Naive thymus-derived CD8-positive, alpha-beta T cell (primary cell): Measurements from ENCODE around the gene FYTTD1. TPM values are rescaled to one million over a fixed set of nuclear protein-coding genes. Genes with fewer than 3 reads are reported as not detected.
"Not testable (repeated sequence)": the region's sequence is repeated elsewhere in the genome, so short reads cannot be mapped to it uniquely, and the experiment has no call there.

Experiments
- ATAC-seq, 2 donors: fragments of 150-1000 bp; cut with Tn5 transposase in 1 of 2; sonication (Bioruptor Pico), chemical (Tn5 transposase) in 1 of 2; 1 replicate in 1 of 2; 2 replicates in 1 of 2; pipeline ENCODE4 v1.10.0; 2021; ENCODE audit warnings: mild to moderate bottlenecking in 2 of 2, moderate library complexity in 2 of 2
- POLR2A ChIA-PET: fragments of 350-600 bp; sonication (Branson Sonifier 250); formaldehyde crosslinking; loops from one replicate; lab custom pipeline; 2021; ENCODE audit warnings: antibody characterized with exemption; lab: Charles Lee
- DNase-seq, 10 donors: peaks; one replicate each; pipeline versions ENCODE4 v3.0.0 to v3.0.0-alpha.2; 2020 to 2022
- H3K27ac Mint-ChIP-seq, 10 donors: one replicate each; pipeline ENCODE4 v1.8.0; 2020 to 2022; ENCODE audit warnings: mild to moderate bottlenecking in 10 of 10, mixed read lengths in 10 of 10, moderate library complexity in 4 of 10, inconsistent platforms in 1 of 10
- H3K27me3 Mint-ChIP-seq, 5 donors: one replicate each; pipeline ENCODE4 v1.8.0; 2021 to 2022; ENCODE audit warnings: mixed read lengths in 5 of 5
- H3K36me3 Mint-ChIP-seq, 3 donors: one replicate each; pipeline ENCODE4 v1.8.0; 2020 to 2022; ENCODE audit warnings: mixed read lengths in 3 of 3, mild to moderate bottlenecking in 2 of 3, inconsistent platforms in 1 of 3
- H3K4me1 Mint-ChIP-seq, 4 donors: one replicate each; pipeline ENCODE4 v1.8.0; 2021 to 2022; ENCODE audit warnings: mixed read lengths in 4 of 4
- H3K4me3 Mint-ChIP-seq, 10 donors: one replicate each; pipeline ENCODE4 v1.8.0; 2020 to 2022; ENCODE audit warnings: mild to moderate bottlenecking in 10 of 10, mixed read lengths in 10 of 10, moderate library complexity in 6 of 10, inconsistent platforms in 1 of 10
- H3K9me3 Mint-ChIP-seq, 9 donors: one replicate each; pipeline ENCODE4 v1.8.0; 2020 to 2022; ENCODE audit warnings: mixed read lengths in 9 of 9, mild to moderate bottlenecking in 3 of 9, inconsistent platforms in 1 of 9, moderate library complexity in 1 of 9
- polyA plus RNA-seq, 3 donors: library from polyadenylated mRNA; unstranded; fragments of 300-500 nt; fragmentation: Illumina TruSeq; gene quantifications; one replicate each; pipeline ENCODE4 v1.2.3, GENCODE V29; 2021
- total RNA-seq, 8 experiments: library from RNA in 2 of 8; stranded (reverse) in 2 of 8; gene quantifications; one replicate each; pipeline ENCODE4 v1.2.3 and lab custom pipeline; 2021 to 2026

FYTTD1 gene
- total and polyA plus RNA-seq, 5 experiments from 2014 or later, result 66.4 to 123 (median 93.5) TPM

DNA sequence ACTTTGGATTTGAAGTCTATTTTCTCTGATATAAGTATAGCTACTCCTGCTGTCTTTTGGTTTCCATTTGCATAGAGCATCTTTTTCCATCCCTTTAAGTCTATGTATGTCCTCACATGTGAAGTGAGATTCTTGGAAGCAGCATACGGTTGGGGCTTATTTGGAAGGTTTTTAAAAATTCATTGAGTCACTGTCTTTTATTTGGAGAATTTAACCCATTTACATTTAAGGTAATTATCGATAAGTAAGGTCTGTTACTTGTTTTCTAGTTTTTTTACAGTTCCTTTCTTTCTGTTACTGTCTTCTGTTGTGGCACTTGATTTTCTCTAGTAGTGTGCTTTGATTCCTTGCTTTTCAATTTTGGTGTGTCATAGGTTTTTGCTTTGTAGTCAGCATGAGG, 26.9 kb upstream of the FYTTD1 start:
- Mint-ChIP-seq H3K4me1 (peaks cover 10 to 32% (median 13%) of the 10 kb centered on the region in 4 donors), H3K36me3 (peaks cover 0 to 22% (median 19%) of the 10 kb centered on the region in 3 donors), H3K27ac (peak overlapping the region in 2 of 10 donors; percentile 34 to 53), H3K4me3 (peak overlapping the region in 1 of 10 donors; percentile 32), H3K27me3 (no peaks in the 10 kb centered on the region), H3K9me3 (peaks cover 0 to 6% (median 1%) of the 10 kb centered on the region in 9 donors)
- ATAC-seq (no peak), DNase-seq (no peak)
- POLR2A ChIA-PET, result no interaction called here

DNA sequence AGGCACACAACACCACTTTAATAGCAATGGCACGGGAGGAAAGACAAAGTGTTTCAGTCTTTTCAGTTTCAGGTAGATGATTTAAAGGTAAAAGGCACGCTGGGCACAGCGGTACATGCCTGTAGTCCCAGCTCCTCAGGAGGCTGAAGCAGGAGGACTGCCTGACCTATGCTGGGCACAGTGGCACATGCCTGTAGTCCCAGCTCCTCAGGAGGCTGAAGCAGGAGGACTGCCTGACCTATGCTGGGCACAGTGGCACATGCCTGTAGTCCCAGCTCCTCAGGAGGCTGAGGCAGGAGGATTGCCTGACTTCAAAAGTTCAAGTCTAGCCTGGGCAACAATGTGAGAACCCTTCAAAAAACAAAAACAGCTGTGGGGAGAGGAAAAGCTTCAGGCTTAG, 21.8 kb upstream of the FYTTD1 start:
- POLR2A ChIA-PET, H3K27me3 Mint-ChIP-seq, ATAC-seq, H3K4me3 Mint-ChIP-seq, H3K9me3 Mint-ChIP-seq, DNase-seq: not testable (repeated sequence)
- Mint-ChIP-seq H3K27ac (peak overlapping the region in 2 of 10 donors; percentile 33 to 60), H3K4me1 (peaks cover 21 to 55% (median 35%) of the 10 kb centered on the region in 4 donors), H3K36me3 (peaks cover 4 to 11% (median 4%) of the 10 kb centered on the region in 3 donors)

DNA sequence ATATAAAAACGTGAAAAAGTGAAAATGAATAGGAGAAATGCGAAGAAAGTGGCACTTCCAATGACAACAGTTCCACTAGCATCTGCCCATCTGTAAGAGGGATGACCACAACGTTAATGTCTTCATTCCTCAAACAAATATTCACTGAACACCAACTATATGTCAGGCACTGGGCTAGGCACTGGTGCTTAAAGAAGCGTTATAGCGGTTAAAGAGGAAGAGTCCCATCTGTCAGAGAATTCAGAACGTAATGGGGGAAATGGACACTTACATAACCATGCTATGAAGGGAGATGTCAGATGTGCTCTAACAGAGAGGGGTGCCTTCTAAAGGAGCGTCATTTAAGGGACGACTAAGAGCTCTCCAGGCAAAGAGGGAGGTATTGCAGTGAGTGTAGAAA, 21.2 kb upstream of the FYTTD1 start:
- peaks cover 2 to 11% (median 4%) of the 10 kb centered on the region in 3 donors for H3K36me3 Mint-ChIP-seq
- no peaks in the 10 kb centered on the region for H3K27me3 Mint-ChIP-seq
- H3K9me3 Mint-ChIP-seq, result no peaks in the 10 kb centered on the region
- POLR2A ChIA-PET, result no interaction called here
- peaks cover 21 to 58% (median 38%) of the 10 kb centered on the region in 4 donors for H3K4me1 Mint-ChIP-seq
- DNase-seq, result no peak
- H3K27ac Mint-ChIP-seq, result peak overlapping the region in 6 of 10 donors; percentile 6 to 73 (median 31)
- no peak overlapping the region for H3K4me3 Mint-ChIP-seq
- ATAC-seq, result no peak

DNA sequence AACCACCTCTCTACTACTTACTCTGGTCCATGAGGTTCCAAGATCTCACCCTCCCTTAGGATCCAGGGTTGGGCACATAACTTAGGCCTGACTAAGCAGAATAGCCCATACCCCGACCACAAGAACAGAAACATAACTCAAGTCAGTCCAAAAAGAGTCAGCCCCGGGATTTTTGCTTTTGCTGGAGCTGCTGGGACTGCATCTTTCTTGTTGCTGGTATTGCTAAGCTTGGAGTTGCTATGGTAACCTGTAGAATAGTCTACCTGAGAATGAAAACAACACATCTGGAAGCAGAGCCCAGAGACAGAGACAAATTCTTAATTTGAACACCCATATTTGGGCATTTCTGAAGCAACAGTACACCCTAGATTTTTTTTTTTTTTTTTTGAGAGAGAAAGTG, 19.5 kb upstream of the FYTTD1 start:
- Mint-ChIP-seq H3K27ac (peak overlapping the region in 7 of 10 donors; percentile 26 to 93 (median 71)), H3K4me3 (no peak overlapping the region), H3K27me3 (no peaks in the 10 kb centered on the region), H3K4me1 (peaks cover 25 to 59% (median 47%) of the 10 kb centered on the region in 4 donors), H3K36me3 (peaks cover 2 to 13% (median 4%) of the 10 kb centered on the region in 3 donors), H3K9me3 (no peaks in the 10 kb centered on the region)
- peak in 3 of 10 donors; percentile 4 to 31 (median 26) for DNase-seq
- peak; percentile 57 to 72 for ATAC-seq
- POLR2A ChIA-PET, result no interaction called here

DNA sequence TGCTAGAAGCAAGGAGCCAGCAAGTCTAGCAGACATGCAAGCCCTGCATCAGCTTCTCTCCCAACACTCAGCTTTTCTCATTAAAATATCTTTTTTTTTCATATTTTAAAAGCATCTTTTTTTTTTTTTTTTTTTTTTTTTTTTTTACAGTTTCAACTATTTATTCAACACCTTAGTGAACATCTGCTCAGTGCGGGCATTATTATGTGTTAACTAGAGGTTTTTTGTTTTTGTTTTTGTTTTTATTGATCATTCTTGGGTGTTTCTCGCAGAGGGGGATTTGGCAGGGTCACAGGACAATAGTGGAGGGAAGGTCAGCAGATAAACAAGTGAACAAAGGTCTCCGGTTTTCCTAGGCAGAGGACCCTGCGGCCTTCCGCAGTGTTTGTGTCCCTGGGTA, 18.9 kb upstream of the FYTTD1 start:
- peak overlapping the region in 3 of 10 donors; percentile 34 to 64 (median 48) for H3K27ac Mint-ChIP-seq
- POLR2A ChIA-PET, H3K9me3 Mint-ChIP-seq, ATAC-seq, DNase-seq, H3K27me3 Mint-ChIP-seq: not testable (repeated sequence)
- peaks cover 24 to 60% (median 50%) of the 10 kb centered on the region in 4 donors for H3K4me1 Mint-ChIP-seq
- peaks cover 2 to 13% (median 4%) of the 10 kb centered on the region in 3 donors for H3K36me3 Mint-ChIP-seq
- H3K4me3 Mint-ChIP-seq, result peak overlapping the region in 1 of 10 donors; percentile 19

DNA sequence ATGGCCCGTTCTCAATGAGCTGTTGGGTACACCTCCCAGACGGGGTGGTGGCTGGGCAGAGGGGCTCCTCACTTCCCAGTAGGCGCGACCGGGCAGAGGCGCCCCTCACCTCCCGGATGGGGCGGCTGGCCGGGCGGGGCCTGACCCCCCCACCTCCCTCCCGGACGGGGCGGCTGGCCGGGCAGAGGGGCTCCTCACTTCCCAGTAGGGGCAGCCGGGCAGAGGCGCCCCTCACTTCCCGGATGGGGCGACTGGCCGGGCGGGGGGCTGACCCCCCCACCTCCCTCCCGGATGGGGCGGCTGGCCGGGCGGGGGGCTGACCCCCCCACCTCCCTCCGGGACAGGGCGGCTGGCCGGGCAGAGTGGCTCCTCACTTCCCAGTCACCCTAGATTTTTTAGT, 18.2 kb upstream of the FYTTD1 start:
- H3K4me3 Mint-ChIP-seq, H3K9me3 Mint-ChIP-seq, H3K27me3 Mint-ChIP-seq, DNase-seq, ATAC-seq, POLR2A ChIA-PET, H3K27ac Mint-ChIP-seq: not testable (repeated sequence)
- peaks cover 2 to 13% (median 4%) of the 10 kb centered on the region in 3 donors for H3K36me3 Mint-ChIP-seq
- peaks cover 26 to 63% (median 52%) of the 10 kb centered on the region in 4 donors for H3K4me1 Mint-ChIP-seq

DNA sequence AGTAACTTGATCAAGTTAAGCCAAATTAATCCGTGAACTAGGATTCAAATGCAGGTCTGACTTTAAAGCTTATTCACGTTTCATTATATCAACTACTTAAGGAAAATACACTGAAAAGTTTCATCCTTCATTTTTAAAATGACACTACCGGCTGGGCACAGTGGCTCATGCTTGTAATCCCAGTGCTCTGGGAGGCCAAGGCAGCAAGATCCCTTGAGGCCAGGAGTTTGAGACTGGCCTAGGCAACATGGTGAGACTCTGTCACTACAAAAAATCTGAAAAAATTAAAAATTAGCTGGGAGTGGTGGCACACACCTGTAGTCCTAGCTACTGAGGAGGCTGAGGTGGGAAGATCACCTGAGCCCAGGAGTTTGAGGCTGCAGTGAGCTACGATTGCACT, 16.6 kb upstream of the FYTTD1 start:
- Mint-ChIP-seq H3K4me1 (peaks cover 30 to 68% (median 59%) of the 10 kb centered on the region in 4 donors), H3K36me3 (peaks cover 2 to 13% (median 4%) of the 10 kb centered on the region in 3 donors), H3K27ac (no peak overlapping the region), H3K4me3 (no peak overlapping the region), H3K9me3 (no peaks in the 10 kb centered on the region), H3K27me3 (no peaks in the 10 kb centered on the region)
- no peak for DNase-seq
- POLR2A ChIA-PET, result interaction anchor here (0.7 to 1.1 kb wide), 2 partner anchors 12 to 13 kb away, joined by 3 read pairs; no protein-coding TSS in a partner anchor
- no peak for ATAC-seq

DNA sequence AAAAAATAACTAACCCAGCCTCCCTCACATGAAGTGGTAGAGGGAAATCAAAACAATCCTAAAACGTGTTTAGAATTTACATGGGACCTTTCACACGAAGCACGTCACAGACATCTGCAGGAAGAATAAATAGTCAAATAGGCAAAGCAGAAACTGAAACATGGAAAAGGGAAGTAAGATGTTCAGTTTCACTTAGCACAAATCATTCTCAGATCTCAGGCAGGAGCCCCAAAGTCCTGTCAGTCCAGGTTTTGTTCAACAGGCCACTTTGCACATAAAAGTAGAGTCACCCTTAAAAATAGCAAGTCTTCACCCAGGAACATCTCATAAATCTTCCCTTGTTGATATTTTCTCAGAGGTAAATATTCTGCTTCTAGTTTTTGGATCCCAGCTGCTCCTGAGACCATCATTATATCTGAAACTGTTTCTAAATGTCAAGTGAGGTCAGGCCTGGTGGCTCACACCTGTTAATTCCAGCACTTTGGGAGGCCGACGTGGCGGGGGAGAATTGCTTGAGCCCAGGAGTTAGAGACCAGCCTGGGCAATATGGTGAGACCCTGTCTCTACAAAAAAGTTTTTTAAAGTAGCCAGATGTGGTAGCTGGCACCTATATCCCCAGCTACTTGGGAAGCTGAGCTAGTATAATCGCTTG, 14.9 kb upstream of the FYTTD1 start:
- Mint-ChIP-seq H3K4me3 (peak overlapping the region in 9 of 10 donors; percentile 19 to 77 (median 52)), H3K36me3 (peaks cover 0 to 5% (median 2%) of the 10 kb centered on the region in 3 donors), H3K27ac (peak overlapping the region in 6 of 10 donors; percentile 12 to 77 (median 62)), H3K9me3 (no peaks in the 10 kb centered on the region), H3K27me3 (no peaks in the 10 kb centered on the region), H3K4me1 (peaks cover 26 to 61% (median 51%) of the 10 kb centered on the region in 4 donors)
- POLR2A ChIA-PET, result interaction anchor here (2.0 kb wide), 1 partner anchor 16 kb away, joined by 12 read pairs; no protein-coding TSS in a partner anchor
- no peak for DNase-seq
- no peak for ATAC-seq

DNA sequence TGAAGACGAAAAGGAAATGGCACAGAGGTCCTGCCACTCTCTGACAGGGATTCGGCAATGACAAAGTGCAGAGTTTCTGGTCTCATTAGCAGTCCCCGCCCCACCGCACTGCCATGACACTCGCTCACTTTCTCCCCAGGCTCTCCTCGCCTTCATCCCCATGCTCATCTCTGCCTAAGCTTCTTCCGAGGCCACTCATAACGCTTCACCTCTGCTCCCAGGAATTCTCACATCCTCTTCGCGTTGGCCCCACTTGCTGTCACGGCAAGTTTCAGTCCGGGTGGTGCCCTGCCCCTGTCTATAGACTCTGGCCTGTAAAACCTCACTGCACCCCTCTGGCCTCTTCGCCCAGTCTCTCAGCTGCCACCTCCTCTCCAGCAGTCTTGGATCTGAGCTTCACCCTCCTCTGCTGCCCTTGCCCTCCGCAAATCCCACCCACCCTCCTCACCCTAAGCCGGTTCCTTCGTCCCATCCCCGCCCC, 13.6 kb upstream of the FYTTD1 start:
- Mint-ChIP-seq H3K4me1 (peaks cover 18 to 53% (median 42%) of the 10 kb centered on the region in 4 donors), H3K4me3 (peak overlapping the region; percentile 84 to 99 (median 94)), H3K27ac (peak overlapping the region; percentile 81 to 98 (median 92)), H3K9me3 (no peaks in the 10 kb centered on the region), H3K27me3 (no peaks in the 10 kb centered on the region), H3K36me3 (peaks cover 0 to 5% (median 0%) of the 10 kb centered on the region in 3 donors)
- DNase-seq (peak in 8 of 10 donors; percentile 5 to 63 (median 31)), ATAC-seq (peak in 1 of 2 donors; percentile 10)
- POLR2A ChIA-PET, result interaction anchor here (0.6 to 5.8 kb wide), 8 partner anchors 13 to 1180 kb away, joined by 3 to 26 read pairs (median 3); partner anchors contain the start of gene FYTTD1

DNA sequence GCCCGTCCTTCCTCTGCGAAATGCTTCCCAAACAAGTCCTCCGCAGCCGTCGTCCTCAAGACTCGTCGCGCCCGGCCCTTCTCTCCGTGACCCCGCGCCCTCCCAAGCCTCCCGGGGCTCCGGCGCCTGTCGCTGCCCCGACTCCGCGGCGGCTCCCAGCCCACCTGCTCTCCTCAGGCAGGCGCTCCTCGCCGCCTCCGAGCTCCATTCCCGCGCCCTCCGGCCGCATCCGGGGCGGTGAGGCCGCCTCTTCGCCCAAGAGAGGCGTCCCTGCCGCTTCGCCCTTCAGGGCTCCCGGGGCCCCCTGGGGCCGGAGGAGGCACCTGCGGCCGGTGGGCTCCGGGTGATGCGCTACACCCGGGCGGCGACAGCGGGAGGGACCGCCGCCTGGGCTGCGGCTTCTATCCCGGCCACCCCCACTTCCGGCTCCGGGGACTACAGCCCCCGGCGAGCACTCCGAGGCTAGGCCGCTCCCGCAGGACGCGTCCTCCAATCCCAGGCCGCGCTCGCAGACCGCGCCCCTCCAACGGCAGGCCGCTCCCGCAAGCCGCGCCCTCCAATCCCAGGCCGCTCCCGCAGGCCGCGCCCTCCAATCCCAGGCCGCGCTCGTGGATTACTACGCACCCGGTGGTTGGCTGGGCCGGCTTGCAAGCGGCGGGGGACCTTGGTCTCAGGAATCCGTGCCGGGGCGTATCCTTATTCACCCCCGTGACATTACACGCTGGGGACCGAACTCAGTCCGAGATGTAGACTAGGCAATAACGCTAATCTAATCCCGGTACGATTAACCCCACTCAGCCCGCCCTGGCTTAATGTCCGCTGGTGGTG, 13.0 kb upstream of the FYTTD1 start, which contains the start of gene RUBCN:
RUBCN (minus strand) TSS at position 414 of the 828 bp plus-strand sequence; CDS start at position 229, 185 bp downstream.
- peaks cover 18 to 51% (median 41%) of the 10 kb centered on the region in 4 donors for H3K4me1 Mint-ChIP-seq
- POLR2A ChIA-PET, result interaction anchor here (0.9 to 5.8 kb wide), 7 partner anchors 12 to 124 kb away, joined by 3 to 26 read pairs (median 3); partner anchors contain the start of gene FYTTD1

DNA sequence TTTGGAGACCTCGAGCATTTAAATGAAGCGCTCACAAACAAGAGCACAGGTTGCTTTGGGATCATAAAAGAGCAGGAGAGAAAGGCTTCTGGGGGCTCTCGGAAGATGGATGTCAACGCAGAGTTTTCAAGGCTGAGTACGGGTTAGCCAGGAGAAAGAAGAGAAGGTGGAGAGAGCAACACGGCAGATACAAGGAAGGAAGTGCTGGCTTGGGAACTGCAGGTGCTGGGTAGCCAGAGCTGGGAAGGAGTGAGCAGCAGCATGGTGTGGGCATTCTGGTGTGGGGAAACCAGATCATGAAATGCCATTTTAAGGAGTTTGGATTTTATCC, 12.4 kb upstream of the FYTTD1 start:
- Mint-ChIP-seq H3K36me3 (peaks cover 0 to 5% (median 0%) of the 10 kb centered on the region in 3 donors), H3K4me3 (peak overlapping the region; percentile 84 to 99 (median 92)), H3K4me1 (peaks cover 15 to 47% (median 36%) of the 10 kb centered on the region in 4 donors), H3K9me3 (no peaks in the 10 kb centered on the region), H3K27me3 (no peaks in the 10 kb centered on the region), H3K27ac (peak overlapping the region; percentile 79 to 98 (median 96))
- DNase-seq (no peak), ATAC-seq (no peak)
- POLR2A ChIA-PET, result interaction anchor here (0.7 to 5.8 kb wide), 3 partner anchors 12 to 124 kb away, joined by 3 to 26 read pairs (median 3); partner anchors contain the start of gene FYTTD1

More for the DNA sequence above, 13.0 kb upstream of the FYTTD1 start, which contains the start of gene RUBCN:
- Mint-ChIP-seq H3K4me3 (peak within 1 kb of the TSS; percentile 84 to 99 (median 94)), H3K36me3 (peaks cover 0 to 5% (median 0%) of the 10 kb centered on the region in 3 donors), H3K27me3 (no peaks in the 10 kb centered on the region), H3K9me3 (no peaks in the 10 kb centered on the region), H3K27ac (peak within 1 kb of the TSS; percentile 81 to 98 (median 96))
- DNase-seq (peak; percentile 87 to 95 (median 92)), ATAC-seq (peak; percentile 93 to 96)
